GM21737 (cell line): ENCODE data around the gene TMSB10.
"Not testable (repeated sequence)": the region's sequence is repeated elsewhere in the genome, so short reads cannot be mapped to it uniquely, and the experiment has no call there.

Source experiments
- ATAC-seq: cut with Tn5 transposase; IDR thresholded peaks from one replicate; pipeline ENCODE4 v1.9.1; 2021; ENCODE audit warnings: mild to moderate bottlenecking, moderate library complexity; ENCODE audit not compliant: unreplicated experiment

Gene TMSB10

DNA sequence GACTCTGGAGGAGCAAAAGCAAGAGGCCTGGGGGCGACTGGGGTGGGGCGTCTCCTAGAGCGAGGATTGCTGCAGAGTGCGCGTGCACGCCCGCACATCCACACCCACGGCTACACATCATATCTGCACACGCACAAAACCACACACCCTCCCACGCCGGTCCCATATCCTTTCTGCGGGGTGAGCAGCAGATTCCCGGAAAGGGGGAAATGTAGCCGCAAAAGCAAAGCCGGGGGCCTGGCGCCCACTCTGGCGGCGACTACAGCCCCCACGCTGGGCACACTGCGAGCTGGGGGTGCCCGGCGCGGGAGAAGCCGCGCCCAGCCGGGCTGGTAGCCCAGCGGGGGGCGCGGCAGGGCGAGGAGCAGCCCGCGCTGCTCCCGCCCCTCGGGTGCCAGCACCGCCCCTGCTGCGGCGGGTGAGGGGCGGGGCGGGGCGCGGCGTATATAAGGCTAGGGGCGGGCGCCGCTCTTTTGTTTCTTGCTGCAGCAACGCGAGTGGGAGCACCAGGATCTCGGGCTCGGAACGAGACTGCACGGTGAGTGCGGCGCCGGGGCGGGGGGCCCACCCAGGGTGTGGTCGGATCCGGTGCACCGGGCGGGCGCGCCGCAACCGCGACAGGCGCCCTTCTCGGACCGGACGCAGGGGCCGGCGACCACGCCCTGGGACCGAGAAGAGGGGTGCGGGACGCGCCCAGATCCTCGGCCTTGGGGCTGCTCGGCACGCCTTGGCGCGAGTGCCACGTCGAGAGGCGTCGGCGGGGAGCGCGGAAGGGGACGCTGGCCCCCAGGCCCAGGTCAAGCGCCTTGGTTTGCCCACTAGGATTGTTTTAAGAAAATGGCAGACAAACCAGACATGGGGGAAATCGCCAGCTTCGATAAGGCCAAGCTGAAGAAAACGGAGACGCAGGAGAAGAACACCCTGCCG is at the start of gene TMSB10:
TMSB10 (plus strand) TSS at position 476 of the 927 bp plus-strand sequence.
- ATAC-seq = peak; percentile 57

GRCh38 chr2:84855731-84856130 is 49.7 kb upstream of the TMSB10 start:
- ATAC-seq = no peak

GRCh38 chr2:84856787-84857186 is 48.7 kb upstream of the TMSB10 start:
- no peak for ATAC-seq

GRCh38 chr2:84857566-84857965 is 47.9 kb upstream of the TMSB10 start:
- no peak for ATAC-seq

DNA sequence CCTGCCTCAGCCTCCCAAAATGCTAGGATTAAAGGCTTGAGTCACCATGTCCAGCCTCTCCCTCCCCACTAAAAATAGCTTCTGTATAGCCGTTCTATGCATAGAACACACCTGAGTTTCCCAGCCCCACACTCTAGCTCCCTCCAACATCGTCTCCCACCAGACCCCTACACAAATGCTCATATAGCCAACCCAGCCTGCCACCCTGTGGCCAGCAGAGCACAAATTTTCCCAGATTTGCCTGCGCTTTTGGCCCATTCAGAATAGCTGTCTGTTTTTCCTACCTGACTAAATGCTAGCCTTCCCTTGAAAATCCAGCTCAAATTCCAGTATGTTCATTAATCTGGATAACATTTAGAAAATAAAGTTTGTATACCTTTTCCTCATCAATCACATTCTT is 47.3 kb upstream of the TMSB10 start:
- no peak for ATAC-seq

DNA sequence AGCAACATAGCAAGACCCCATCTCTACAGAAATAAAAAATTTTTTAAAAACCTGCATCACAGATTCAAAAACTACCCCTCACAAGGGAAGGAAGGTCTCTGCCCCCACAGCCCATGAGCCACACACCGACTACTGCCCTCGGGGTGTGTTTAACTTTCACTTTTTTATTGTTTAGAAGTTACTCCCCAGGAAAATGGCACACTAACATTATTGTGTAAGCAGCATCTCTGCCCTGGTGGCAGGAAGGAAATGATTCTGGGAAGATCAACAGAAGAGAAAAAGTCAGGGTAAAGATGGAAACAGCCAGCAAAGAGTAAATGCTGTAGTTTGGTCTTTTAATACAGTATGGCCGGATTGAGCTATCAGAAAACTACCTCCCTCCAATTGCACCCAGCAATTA is 46.5 kb upstream of the TMSB10 start:
- ATAC-seq = no peak

DNA sequence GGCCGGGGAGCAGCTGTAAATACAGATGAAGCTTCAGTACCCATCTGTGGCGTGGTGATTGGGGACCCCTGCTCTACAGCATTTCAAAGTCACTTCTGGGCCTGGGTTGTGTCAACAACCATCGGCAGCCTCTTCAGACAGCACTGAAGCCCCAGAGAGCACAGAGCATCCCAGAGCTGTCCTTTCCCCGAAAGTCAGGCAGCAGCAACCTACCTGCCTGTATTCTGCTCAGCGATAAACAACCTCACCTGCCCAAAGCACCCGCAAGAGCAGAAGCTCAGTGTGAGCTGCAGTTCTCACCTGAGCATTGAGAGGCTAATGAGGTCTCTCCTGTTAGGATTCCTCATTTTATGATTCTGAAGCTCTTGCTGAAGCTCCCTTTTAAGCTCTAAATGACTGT is 43.9 kb upstream of the TMSB10 start:
- no peak for ATAC-seq

GRCh38 chr2:84862006-84862405 is 43.5 kb upstream of the TMSB10 start:
- no peak for ATAC-seq

GRCh38 chr2:84865181-84865783 is 40.2 kb upstream of the TMSB10 start:
- ATAC-seq = peak; percentile 54

DNA sequence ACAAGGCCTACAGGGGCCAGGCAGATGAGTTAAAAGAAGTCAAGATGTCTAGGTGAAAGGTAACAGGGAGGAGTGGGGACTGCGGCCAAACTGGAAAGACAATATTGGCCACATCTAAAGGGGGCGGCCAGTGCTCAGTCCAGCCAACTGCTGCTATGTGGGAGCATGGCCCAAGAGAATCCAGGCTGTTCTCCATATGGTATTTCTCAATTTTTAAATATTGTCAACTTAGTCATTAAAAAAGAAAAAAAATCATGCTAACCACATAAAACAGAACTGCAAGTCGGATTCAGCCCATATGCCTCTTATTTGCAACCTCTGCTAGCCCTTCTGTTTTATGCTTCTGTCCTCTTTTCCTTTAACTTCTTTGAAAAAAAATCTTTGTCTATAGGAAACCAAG is 39.3 kb upstream of the TMSB10 start:
- no peak for ATAC-seq

GRCh38 chr2:84868327-84868726 is 37.1 kb upstream of the TMSB10 start:
- ATAC-seq = not testable (repeated sequence)

DNA sequence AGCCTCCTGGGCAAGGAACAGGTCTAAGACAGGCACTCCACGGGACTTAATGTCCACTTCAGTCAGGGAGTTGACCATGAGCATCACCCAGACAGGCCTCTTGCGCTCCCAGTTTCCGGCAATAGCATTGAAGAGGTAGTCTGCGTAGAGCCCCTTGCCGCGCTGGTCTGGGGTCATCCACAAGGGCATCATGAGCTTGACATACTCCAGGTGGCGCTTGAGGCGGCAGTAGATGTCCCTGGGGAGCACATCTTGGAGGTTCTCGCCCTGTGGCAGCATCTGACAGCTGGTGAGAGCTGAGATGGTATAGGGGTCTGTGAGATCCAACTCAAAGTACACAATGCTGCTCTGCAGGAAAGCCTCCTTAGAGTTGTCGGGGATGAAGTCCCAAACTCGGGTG is 35.1 kb upstream of the TMSB10 start:
- no peak for ATAC-seq

- not testable (repeated sequence) for ATAC-seq
Observed at GRCh38 chr2:84872691-84873090, 32.8 kb upstream of the TMSB10 start.

- ATAC-seq = no peak
Observed at GRCh38 chr2:84873350-84873749, 32.1 kb upstream of the TMSB10 start.

- ATAC-seq = no peak
Observed at GRCh38 chr2:84874381-84875212, 30.9 kb upstream of the TMSB10 start.

DNA sequence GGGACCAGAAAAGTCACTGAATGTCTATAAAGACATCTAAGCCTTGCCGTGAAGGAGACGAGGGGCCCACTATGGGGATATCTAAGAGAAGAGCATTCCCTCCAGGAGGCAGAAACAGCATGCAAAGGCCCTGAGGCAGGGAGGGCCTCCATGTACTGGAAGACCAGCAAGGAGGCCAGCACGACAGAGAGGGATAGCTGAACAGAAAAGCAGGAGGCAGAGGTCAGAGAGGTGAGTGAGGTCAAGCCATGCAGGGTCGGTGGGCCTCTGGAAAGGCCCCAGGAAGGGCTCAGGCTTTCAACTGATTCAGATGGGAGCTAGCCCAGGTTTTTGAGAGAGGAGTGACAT is 30.3 kb upstream of the TMSB10 start:
- no peak for ATAC-seq

DNA sequence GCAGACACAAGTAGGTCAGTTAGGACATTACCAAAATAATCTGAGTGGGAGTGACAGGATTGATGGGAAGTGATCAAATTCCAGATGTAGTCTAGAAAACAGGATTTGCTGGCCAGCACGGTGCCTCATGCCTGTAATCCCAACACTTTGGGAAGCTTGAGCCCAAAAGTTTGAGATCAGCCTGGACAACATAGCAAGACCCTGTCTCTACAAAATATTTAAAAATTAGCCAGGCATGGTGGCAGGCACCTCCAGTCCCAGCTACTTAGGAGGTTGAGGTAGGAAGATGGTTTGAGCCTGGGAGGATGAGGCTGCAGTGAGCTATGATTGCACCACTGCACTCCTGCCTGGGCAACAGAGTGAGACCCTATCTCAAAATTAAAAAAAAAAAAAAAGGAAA is 29.8 kb upstream of the TMSB10 start:
- ATAC-seq = not testable (repeated sequence)

DNA sequence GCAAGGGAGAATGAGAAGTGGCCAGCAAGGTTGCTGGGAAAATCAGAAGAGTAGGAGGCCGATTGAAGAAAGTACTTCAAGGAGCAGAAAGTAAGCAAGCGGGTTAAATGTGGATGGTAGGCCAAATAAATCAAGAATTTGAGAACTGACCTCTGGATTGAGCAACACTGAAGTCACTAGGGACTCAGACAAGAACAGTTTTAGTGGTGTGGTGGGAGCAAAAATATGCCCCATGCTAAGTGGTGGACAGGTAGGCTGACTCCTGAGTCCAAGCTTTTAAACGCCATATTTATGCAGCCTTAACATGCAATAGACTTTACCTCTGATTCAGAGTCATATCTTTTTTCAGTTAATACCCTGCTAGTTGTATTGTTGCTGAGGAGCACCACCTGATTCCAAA is 29.1 kb upstream of the TMSB10 start:
- ATAC-seq = no peak

DNA sequence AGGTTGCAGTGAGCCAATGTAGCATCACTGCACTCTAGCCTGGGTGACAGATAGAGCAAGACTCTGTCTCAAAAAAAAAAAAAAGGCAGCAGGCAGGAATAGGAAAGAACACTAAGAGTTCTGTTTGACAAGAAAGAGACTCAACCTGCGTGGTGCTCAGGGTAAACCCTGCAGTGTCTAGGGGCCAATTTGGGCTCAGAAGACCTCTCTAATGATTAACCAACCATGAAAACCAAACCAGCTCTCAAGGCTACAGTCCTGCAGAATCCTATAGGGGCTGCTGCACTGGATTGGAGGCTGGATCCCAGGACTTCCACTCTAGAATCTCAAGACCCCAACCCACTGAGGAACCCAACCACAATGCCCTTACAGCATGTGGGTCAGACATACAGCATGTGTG is 27.0 kb upstream of the TMSB10 start:
- ATAC-seq = no peak

GRCh38 chr2:84878896-84879583 is 26.4 kb upstream of the TMSB10 start:
- no peak for ATAC-seq
